Endothelial cell of umbilical vein (primary cell): ENCODE measurements around the gene MRPS5. TPM values are rescaled to one million over a fixed set of nuclear protein-coding genes. Genes with fewer than 3 reads are reported as not detected.

Experiments used
- BruUV-seq: library from RNA; stranded (reverse); fragments of 400-500 nt; replicated peaks from 2 replicates; lab custom pipeline; 2021; lab: Mats Ljungman, UMichigan
- CTCF ChIA-PET: fragments of 300-600, 350-600 bp; sonication (Branson Sonifier 250); formaldehyde crosslinking; loops from one replicate; lab custom pipeline; 2021; ENCODE audit warnings: antibody characterized with exemption, inconsistent platforms; lab: Charles Lee
- POLR2A ChIA-PET: fragments of 300-600, 350-600 bp; sonication (Branson Sonifier 250); formaldehyde crosslinking; loops from one replicate; lab custom pipeline; 2021; ENCODE audit warnings: antibody characterized with exemption, inconsistent platforms; lab: Charles Lee
- DNase-seq: peaks from one replicate; pipeline ENCODE4 v3.0.0-alpha.2; 2011; ENCODE audit warnings: low read depth, low spot score
- FAIRE-seq: peaks from 2 replicates; lab custom pipeline; 2011; peaks lifted over from hg19 to GRCh38; lab: Jason Lieb, UNC
- H2AFZ ChIP-seq: 2 replicates; pipeline ENCODE4 v1.6.0; 2012; ENCODE audit warnings: low read depth, low read length, control low read depth, inconsistent platforms
- H3K27ac ChIP-seq: 2 replicates; pipeline ENCODE4 v1.5.1; 2011; ENCODE audit warnings: low read depth, mild to moderate bottlenecking, control low read depth, low read length, moderate library complexity; ENCODE audit not compliant: insufficient read depth
- H3K27me3 ChIP-seq, 2 experiments: 2 replicates each; pipeline versions ENCODE4 v1.6.0 to v1.6.1; 2011; ENCODE audit warnings: low read length in 2 of 2, mixed read lengths in 1 of 2; ENCODE audit not compliant: control insufficient read depth in 2 of 2, insufficient read depth in 2 of 2
- H3K36me3 ChIP-seq, 2 experiments: 2 replicates in 1 of 2; 3 replicates in 1 of 2; pipeline ENCODE4 v1.5.1; 2011; ENCODE audit warnings: low read length in 2 of 2, mild to moderate bottlenecking in 1 of 2, moderate library complexity in 1 of 2; ENCODE audit not compliant: control insufficient read depth in 2 of 2, insufficient read depth in 2 of 2; ENCODE audit errors: extremely low read depth in 1 of 2
- H3K4me1 ChIP-seq: 3 replicates; pipeline ENCODE4 v1.5.1; 2011; ENCODE audit warnings: mild to moderate bottlenecking, low read length; ENCODE audit not compliant: control insufficient read depth, insufficient read depth; ENCODE audit errors: extremely low read depth
- H3K4me2 ChIP-seq: 2 replicates; pipeline ENCODE4 v1.6.1; 2011; ENCODE audit warnings: low read length, control low read depth, mixed read lengths; ENCODE audit not compliant: insufficient read depth
- H3K4me3 ChIP-seq, 3 experiments: fragments of 200-600 bp in 1 of 3; sonication (generic), shearing (Covaris generic) in 1 of 3; replicated peaks in 1 of 3; 2 replicates each; pipeline ENCODE4 v1.5.1; 2011 to 2016; ENCODE audit warnings: control low read depth in 3 of 3, low read length in 3 of 3, mild to moderate bottlenecking in 2 of 3, inconsistent platforms in 1 of 3, low read depth in 1 of 3, moderate library complexity in 1 of 3; ENCODE audit not compliant: insufficient read depth in 1 of 3
- H3K79me2 ChIP-seq: 2 replicates; pipeline ENCODE4 v1.6.0; 2012; ENCODE audit warnings: low read length, inconsistent platforms; ENCODE audit not compliant: control insufficient read depth, insufficient read depth
- H3K9ac ChIP-seq: replicated peaks from 2 replicates; pipeline ENCODE3; 2011; ENCODE audit warnings: low read length, control low read depth; ENCODE audit not compliant: insufficient read depth; ENCODE audit errors: extremely low read depth
- H3K9me1 ChIP-seq: replicated peaks from 3 replicates; pipeline ENCODE4 v1.6.0; 2011; ENCODE audit warnings: mild to moderate bottlenecking, low read length; ENCODE audit not compliant: control insufficient read depth, insufficient read depth; ENCODE audit errors: extremely low read depth
- H3K9me3 ChIP-seq: replicated peaks from 2 replicates; pipeline ENCODE4 v1.5.1; 2012; ENCODE audit warnings: low read length, inconsistent platforms; ENCODE audit not compliant: control insufficient read depth, insufficient read depth
- H4K20me1 ChIP-seq: replicated peaks from 2 replicates; pipeline ENCODE3; 2011; ENCODE audit warnings: mild to moderate bottlenecking, low read length; ENCODE audit not compliant: control insufficient read depth, insufficient read depth; ENCODE audit errors: extremely low read depth
- EZH2 ChIP-seq: IDR thresholded peaks from 2 replicates; pipeline ENCODE4 v1.6.1; 2012; ENCODE audit warnings: borderline replicate concordance, low read depth, mild to moderate bottlenecking, moderate library complexity, low read length, inconsistent platforms; ENCODE audit not compliant: severe bottlenecking
- FOS ChIP-seq: IDR thresholded peaks from 2 replicates; pipeline ENCODE4 v1.6.1; 2011; ENCODE audit warnings: mild to moderate bottlenecking, low read length, moderate library complexity, borderline replicate concordance; ENCODE audit not compliant: insufficient read depth
- GATA2 ChIP-seq: IDR thresholded peaks from 2 replicates; pipeline ENCODE4 v1.7.0; 2011; ENCODE audit warnings: low read depth, mild to moderate bottlenecking, moderate library complexity, mixed read lengths, low read length; ENCODE audit not compliant: insufficient read length, insufficient read depth
- JUN ChIP-seq: IDR thresholded peaks from 2 replicates; pipeline ENCODE4 v1.6.1; 2011; ENCODE audit warnings: borderline replicate concordance, low read depth; ENCODE audit not compliant: insufficient read length, insufficient read depth
- MYC ChIP-seq: IDR thresholded peaks from one replicate; pipeline ENCODE4 v1.6.1; 2011; ENCODE audit warnings: mild to moderate bottlenecking, low read depth, low read length
- POLR2A ChIP-seq: IDR thresholded peaks from 2 replicates; pipeline ENCODE4 v1.6.1; 2012; ENCODE audit warnings: low read depth, mild to moderate bottlenecking, control low read depth, low read length
- POLR2AphosphoS5 ChIP-seq: IDR thresholded peaks from 2 replicates; pipeline ENCODE4 v1.6.1; 2012; ENCODE audit warnings: low read depth, mild to moderate bottlenecking, control low read depth, low read length, moderate library complexity; ENCODE audit not compliant: insufficient read depth
- dilution Hi-C: fragments of 300-500 bp; cut with MboI; formaldehyde crosslinking; loops from one replicate; pipeline ENCODE4 v1.15.0; 2019; ENCODE audit warnings: low sequenced_read_pairs; ENCODE audit not compliant: extremely low pct_ligation_motif_present
- intact Hi-C: fragments of 100-400 bp; cut with micrococcal nuclease; formaldehyde crosslinking; loops from one replicate; pipeline ENCODE4 v1.10.0; 2022
- polyA plus RNA-seq, 4 experiments: library from polyadenylated mRNA; depleted of rRNA in 3 of 4; stranded (reverse) in 3 of 4; unstranded in 1 of 4; fragments of >200 nt; gene quantifications; 2 replicates each; pipeline versions ENCODE4 v1.2.1 to v1.2.3, GENCODE V29; 2011 to 2012; ENCODE audit warnings: missing spikeins in 1 of 4
- total RNA-seq: library from RNA; stranded (reverse); gene quantifications from 2 replicates; pipeline ENCODE4 v1.2.3, GENCODE V29; 2021
- TF ChIP-seq, protein P1 (sequence below), 2 donors: IDR thresholded peaks; 1 replicate in 1 of 2; 2 replicates in 1 of 2; pipeline ENCODE4 v1.5.1; 2011; ENCODE audit warnings: low read length in 2 of 2, mild to moderate bottlenecking in 2 of 2, moderate library complexity in 2 of 2, control low read depth in 1 of 2, inconsistent platforms in 1 of 2, low read depth in 1 of 2; ENCODE audit not compliant: insufficient read depth in 1 of 2; ENCODE audit errors: extremely low read depth in 1 of 2
- TF ChIP-seq, protein P2 (sequence below): IDR thresholded peaks from 2 replicates; pipeline ENCODE4 v1.6.1; 2011; ENCODE audit not compliant: insufficient read depth, insufficient read length

The MRPS5 gene
- total and polyA plus RNA-seq, 2 donors (not counting 3 experiments of a cell fraction or from before 2014, with no cell fraction given): 50.5 to 62.8 TPM

DNA sequence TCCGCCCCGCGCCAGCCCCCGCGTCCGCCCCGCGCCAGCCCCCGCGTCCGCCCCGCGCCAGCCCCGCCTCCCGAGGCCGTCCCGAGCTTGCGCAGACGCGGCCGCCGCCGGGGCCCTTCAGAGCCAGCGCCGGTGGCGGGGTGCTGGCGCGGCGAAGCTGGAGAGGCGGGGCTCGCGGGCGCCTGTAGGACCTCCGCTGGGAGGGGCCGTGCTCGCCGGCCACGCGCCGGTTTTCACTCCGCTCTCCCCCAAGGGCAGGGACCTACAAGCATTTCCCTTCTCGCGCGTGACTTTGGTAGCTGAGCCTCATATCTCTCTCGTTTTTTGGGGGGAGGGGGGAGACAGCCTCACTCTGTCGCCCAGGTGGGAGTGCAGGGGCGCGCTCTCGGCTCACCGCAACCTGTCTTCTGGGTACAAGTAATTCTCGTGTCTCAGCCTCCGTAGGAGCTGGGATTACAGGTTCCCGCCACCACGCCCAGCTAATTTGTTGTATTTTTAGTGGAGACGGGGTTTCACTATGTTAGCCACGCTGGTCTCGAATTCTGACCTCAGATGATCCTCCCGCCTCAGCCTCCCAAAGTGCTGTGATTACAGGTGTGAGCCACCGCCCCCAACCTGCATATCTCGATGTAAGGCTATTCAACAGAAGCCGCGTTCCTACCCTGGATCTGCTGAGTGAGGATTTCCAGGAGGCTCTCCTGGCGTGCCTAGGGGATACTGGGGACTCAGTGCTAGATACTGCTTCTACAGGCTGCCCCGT, 38.3 kb upstream of the MRPS5 start, which contains the start of gene ZNF514:
Gene ZNF514 (minus strand): TSS at position 159 of the 760 bp plus-strand sequence. CDS start 6,595 bp downstream, outside the sequence.
- H3K4me1 ChIP-seq: peaks cover 11% of the 10 kb centered on the region
- H3K79me2 ChIP-seq: no peaks in the 10 kb centered on the region
- peak within 1 kb of the TSS; percentile 47 to 82 (median 68) for H3K4me3 ChIP-seq
- no peaks in the 10 kb centered on the region for H3K27me3 ChIP-seq
- peak; percentile 49 for FAIRE-seq
- no peaks in the 10 kb centered on the region for H4K20me1 ChIP-seq
- no peak within 1 kb of the TSS for H3K27ac ChIP-seq
- H3K36me3 ChIP-seq: peaks cover 0 to 6% of the 10 kb centered on the region in 2 experiments
- peak; percentile 54 for DNase-seq
- peak within 1 kb of the TSS; percentile 94 for H2AFZ ChIP-seq
- peak within 1 kb of the TSS; percentile 67 for H3K9ac ChIP-seq
- TSS peak; percentile 14 for BruUV-seq
- TF ChIP-seq MYC (no peak), JUN (no peak), POLR2A (no peak), GATA2 (no peak), POLR2AphosphoS5 (no peak), FOS (no peak), EZH2 (no peak)
- TF ChIP-seq, protein P1, sequence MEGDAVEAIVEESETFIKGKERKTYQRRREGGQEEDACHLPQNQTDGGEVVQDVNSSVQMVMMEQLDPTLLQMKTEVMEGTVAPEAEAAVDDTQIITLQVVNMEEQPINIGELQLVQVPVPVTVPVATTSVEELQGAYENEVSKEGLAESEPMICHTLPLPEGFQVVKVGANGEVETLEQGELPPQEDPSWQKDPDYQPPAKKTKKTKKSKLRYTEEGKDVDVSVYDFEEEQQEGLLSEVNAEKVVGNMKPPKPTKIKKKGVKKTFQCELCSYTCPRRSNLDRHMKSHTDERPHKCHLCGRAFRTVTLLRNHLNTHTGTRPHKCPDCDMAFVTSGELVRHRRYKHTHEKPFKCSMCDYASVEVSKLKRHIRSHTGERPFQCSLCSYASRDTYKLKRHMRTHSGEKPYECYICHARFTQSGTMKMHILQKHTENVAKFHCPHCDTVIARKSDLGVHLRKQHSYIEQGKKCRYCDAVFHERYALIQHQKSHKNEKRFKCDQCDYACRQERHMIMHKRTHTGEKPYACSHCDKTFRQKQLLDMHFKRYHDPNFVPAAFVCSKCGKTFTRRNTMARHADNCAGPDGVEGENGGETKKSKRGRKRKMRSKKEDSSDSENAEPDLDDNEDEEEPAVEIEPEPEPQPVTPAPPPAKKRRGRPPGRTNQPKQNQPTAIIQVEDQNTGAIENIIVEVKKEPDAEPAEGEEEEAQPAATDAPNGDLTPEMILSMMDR (IDR thresholded peaks at IDR 0.05; ENCODE audit: extremely low read depth in 1 of 2, insufficient read depth in 1 of 2, low read depth in 1 of 2, low read length in 2 of 2): no peak
- TF ChIP-seq, protein P2, sequence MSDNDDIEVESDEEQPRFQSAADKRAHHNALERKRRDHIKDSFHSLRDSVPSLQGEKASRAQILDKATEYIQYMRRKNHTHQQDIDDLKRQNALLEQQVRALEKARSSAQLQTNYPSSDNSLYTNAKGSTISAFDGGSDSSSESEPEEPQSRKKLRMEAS: no peak
- POLR2A ChIA-PET: interaction anchor here (1.8 kb wide), 1 partner anchor 38 kb away, joined by 5 read pairs; the partner anchor contains the start of gene MRPS5
- no peaks in the 10 kb centered on the region for H3K9me1 ChIP-seq
- CTCF ChIA-PET: interaction anchor here (1.6 kb wide), 1 partner anchor 38 kb away, joined by 8 read pairs; the partner anchor contains the start of gene MRPS5
- peak within 1 kb of the TSS; percentile 85 for H3K4me2 ChIP-seq
- dilution Hi-C loops (no loop called here), intact Hi-C loops (no loop called here)
- H3K9me3 ChIP-seq: no peaks in the 10 kb centered on the region
